Measurements from ENCODE around the gene DISP1.
A peak's percentile ranks its signal among the peaks of the same experiment; 100 is the strongest.

Gene DISP1

DNA sequence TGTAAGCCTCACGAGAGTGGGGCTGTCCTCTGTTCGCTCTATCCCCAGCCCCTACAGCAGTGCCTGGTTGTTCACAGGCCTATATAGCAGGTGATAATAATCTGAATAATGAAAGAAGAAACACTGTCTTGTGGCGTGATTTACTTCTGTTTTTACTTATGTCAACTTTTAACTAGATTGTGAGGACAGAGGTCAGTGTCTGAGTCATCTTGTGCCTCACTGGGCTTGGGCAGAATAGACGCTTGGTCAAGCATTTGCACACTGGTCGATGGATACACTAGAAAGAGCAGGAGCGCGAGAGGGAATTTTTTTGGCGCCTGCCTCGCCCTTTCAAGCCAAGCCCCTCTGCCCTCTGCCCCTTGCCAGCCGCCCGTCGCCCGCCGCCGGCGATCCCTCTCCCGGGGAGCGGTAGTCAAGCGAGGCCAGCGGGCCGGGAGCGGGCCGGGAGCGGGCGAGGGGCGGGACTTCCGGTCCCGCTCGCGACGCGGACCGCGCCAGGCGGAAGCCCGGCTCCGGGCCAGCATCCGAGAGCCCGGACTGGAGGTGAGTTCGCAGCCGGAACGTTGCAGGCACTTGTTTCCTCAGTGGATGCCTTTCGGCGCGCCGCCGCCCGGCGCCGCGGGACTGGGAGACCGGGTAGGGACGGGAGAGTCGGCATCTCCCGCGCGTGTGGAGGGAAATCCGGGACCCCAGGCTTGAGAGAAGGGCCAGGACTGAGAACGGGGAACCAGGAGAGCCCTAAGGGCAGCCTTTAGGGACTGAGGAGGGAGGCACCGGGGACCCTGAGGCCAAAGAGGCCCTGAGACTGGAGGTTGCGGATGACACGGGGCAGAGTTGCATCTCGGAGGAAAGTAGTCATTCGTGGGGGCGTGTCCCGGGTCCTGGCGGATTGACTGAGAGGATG lies at the start of gene DISP1:
Gene DISP1 (plus strand): TSS at position 504 of the 904 bp plus-strand sequence. CDS start 127,785 bp downstream, outside the sequence.
- FAIRE-seq (no peak), DNase-seq (ENCODE audit: insufficient read length, low spot score) (peak; percentile 58)
- TF ChIP-seq, protein P1, sequence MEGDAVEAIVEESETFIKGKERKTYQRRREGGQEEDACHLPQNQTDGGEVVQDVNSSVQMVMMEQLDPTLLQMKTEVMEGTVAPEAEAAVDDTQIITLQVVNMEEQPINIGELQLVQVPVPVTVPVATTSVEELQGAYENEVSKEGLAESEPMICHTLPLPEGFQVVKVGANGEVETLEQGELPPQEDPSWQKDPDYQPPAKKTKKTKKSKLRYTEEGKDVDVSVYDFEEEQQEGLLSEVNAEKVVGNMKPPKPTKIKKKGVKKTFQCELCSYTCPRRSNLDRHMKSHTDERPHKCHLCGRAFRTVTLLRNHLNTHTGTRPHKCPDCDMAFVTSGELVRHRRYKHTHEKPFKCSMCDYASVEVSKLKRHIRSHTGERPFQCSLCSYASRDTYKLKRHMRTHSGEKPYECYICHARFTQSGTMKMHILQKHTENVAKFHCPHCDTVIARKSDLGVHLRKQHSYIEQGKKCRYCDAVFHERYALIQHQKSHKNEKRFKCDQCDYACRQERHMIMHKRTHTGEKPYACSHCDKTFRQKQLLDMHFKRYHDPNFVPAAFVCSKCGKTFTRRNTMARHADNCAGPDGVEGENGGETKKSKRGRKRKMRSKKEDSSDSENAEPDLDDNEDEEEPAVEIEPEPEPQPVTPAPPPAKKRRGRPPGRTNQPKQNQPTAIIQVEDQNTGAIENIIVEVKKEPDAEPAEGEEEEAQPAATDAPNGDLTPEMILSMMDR (IDR thresholded peaks at IDR 0.05; ENCODE audit: insufficient read depth, missing control alignments): no peak

DNA sequence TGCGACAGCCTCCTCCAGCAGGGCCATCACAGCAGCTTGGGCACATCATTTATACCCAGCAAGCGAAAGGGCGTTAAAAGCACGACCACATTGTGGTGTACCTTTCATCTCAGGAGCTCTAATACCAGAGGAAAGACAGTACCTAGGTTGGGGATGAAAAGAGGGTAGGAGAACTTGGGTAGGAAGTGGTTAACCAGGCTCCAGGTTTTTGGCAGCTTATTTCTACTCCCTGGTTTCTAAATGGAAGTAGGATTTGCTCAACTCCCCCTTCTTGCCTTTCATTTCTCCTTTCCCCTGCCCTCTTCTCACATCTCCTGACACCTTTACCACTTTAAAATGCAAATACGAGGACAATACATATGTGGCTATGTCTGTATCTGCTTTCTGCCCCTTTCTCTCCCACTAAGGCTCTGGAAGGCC lies 47.7 kb upstream of the DISP1 start:
- no peak for DNase-seq (ENCODE audit: insufficient read length, low spot score)
- no peak for FAIRE-seq
- TF ChIP-seq, protein P1 (IDR thresholded peaks at IDR 0.05; ENCODE audit: insufficient read depth, missing control alignments): no peak

DNA sequence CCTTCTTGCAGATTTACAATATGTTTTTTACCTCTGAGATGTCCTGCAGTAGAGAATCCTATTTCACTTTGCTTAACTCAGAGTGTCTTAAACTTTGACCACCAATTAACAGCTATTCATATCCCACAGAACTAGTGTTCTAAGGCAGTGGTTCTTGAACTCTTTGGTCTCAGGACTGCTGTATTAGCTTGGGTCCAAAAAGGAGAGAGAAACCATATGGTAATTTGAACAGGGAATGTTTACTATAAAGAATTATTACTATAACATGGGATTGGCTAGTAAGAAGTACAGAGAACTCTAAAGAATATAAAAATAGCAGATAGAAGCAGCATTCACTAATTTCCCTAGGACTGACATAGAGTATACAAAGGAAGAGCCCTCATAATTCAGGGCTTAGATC lies 46.2 kb upstream of the DISP1 start:
- no peak for FAIRE-seq
- DNase-seq (ENCODE audit: insufficient read length, low spot score): no peak
- TF ChIP-seq, protein P1 (IDR thresholded peaks at IDR 0.05; ENCODE audit: insufficient read depth, missing control alignments): no peak

DNA sequence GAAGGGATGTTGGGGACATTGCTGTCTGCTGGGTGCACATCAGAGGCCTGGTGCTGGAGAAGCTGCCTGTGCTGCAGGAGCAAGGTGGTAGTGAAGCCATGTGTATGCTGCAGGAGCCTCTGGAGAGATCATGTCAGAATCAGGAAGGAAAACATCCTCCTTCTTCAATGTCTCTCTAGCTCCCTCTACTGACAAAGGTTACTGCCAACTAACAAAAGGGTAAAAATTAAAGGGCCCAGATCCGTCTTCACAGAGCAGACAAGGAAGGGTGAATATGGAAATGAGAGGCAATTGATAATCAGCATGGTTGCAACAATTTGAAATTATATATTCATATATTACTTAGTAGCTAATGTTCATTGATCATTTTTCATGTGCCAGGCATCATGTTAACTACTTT lies 45.7 kb upstream of the DISP1 start:
- FAIRE-seq (no peak), DNase-seq (ENCODE audit: insufficient read length, low spot score) (no peak)
- TF ChIP-seq, protein P1 (IDR thresholded peaks at IDR 0.05; ENCODE audit: insufficient read depth, missing control alignments): no peak

GRCh38 chr1:222769971-222770620 lies 44.7 kb upstream of the DISP1 start:
- DNase-seq (ENCODE audit: insufficient read length, low spot score) (no peak), FAIRE-seq (no peak)
- TF ChIP-seq, protein P1 (IDR thresholded peaks at IDR 0.05; ENCODE audit: insufficient read depth, missing control alignments): no peak

GRCh38 chr1:222772996-222773379 lies 41.9 kb upstream of the DISP1 start:
- TF ChIP-seq, protein P1 (IDR thresholded peaks at IDR 0.05; ENCODE audit: insufficient read depth, missing control alignments): no peak
- DNase-seq (ENCODE audit: insufficient read length, low spot score) (no peak), FAIRE-seq (no peak)

GRCh38 chr1:222777463-222777862 lies 37.4 kb upstream of the DISP1 start:
- TF ChIP-seq, protein P1 (IDR thresholded peaks at IDR 0.05; ENCODE audit: insufficient read depth, missing control alignments): no peak
- no peak for DNase-seq (ENCODE audit: insufficient read length, low spot score)
- no peak for FAIRE-seq
